Esophagus muscularis mucosa (tissue), 4 donors: ENCODE results near the gene NSD1. TPM values are rescaled to one million over a fixed set of nuclear protein-coding genes. Genes with fewer than 3 reads are reported as not detected.
"Not testable (repeated sequence)": the region's sequence is repeated elsewhere in the genome, so short reads cannot be mapped to it uniquely, and the experiment has no call there.

Experiments
- DNase-seq: peaks from one replicate; pipeline ENCODE4 v3.0.0-alpha.2; 2017; ENCODE audit errors: extremely low spot score
- H3K27ac ChIP-seq, 4 donors: fragments of 200-600 bp; sonication (generic); replicated peaks in 1 of 4; 1 replicate in 3 of 4; 2 replicates in 1 of 4; pipeline ENCODE4 v1.5.1; 2016 to 2019; ENCODE audit warnings: mild to moderate bottlenecking in 1 of 4
- H3K27me3 ChIP-seq, 4 donors: fragments of 200-600 bp; sonication (generic); one replicate each; pipeline versions ENCODE4 v1.5.1 to v1.6.0; 2016 to 2019
- H3K36me3 ChIP-seq, 4 donors: fragments of 200-600 bp; sonication (generic); one replicate each; pipeline ENCODE4 v1.5.1; 2016 to 2019
- H3K4me1 ChIP-seq, 4 donors: fragments of 200-600 bp; sonication (generic); one replicate each; pipeline ENCODE4 v1.5.1; 2016 to 2019
- H3K4me3 ChIP-seq, 4 donors: fragments of 200-600 bp; sonication (generic); 1 replicate in 2 of 4; 2 replicates in 2 of 4; pipeline ENCODE4 v1.5.1; 2016 to 2019; ENCODE audit warnings: mild to moderate bottlenecking in 4 of 4, moderate library complexity in 1 of 4
- H3K9me3 ChIP-seq, 4 donors: fragments of 200-600 bp; sonication (generic); 1 replicate in 3 of 4; 2 replicates in 1 of 4; pipeline ENCODE4 v1.5.1; 2016 to 2019
- CTCF ChIP-seq, 3 experiments: fragments of 200-600 bp in 2 of 3; fragments of 450-650 bp in 1 of 3; sonication (generic) in 2 of 3; IDR thresholded peaks; one replicate each; pipeline ENCODE4 v1.5.1; 2017 to 2019; ENCODE audit warnings: antibody characterized with exemption in 3 of 3, mild to moderate bottlenecking in 2 of 3, moderate library complexity in 1 of 3
- EP300 ChIP-seq: sonication (generic); formaldehyde crosslinking; IDR thresholded peaks from one replicate; pipeline ENCODE4 v1.6.1; 2017; ENCODE audit warnings: antibody characterized with exemption
- POLR2A ChIP-seq: fragments of 450-650 bp; IDR thresholded peaks from one replicate; pipeline ENCODE4 v1.6.1; 2017; ENCODE audit warnings: antibody characterized with exemption, moderate library complexity, mild to moderate bottlenecking, low read depth
- POLR2AphosphoS5 ChIP-seq, 2 donors: sonication (generic); formaldehyde crosslinking; IDR thresholded peaks; one replicate each; pipeline ENCODE4 v1.6.1; 2017; ENCODE audit warnings: antibody characterized with exemption in 2 of 2
- WGBS: methylation state at CpG from one replicate; pipeline ENCODE4 v1.1.5; 2018; 5-methylcytosine and 5-hydroxymethylcytosine counted together
- intact Hi-C: fragments of 100-400 bp; cut with DNase I; formaldehyde crosslinking; loops from one replicate; pipeline ENCODE4 v1.15.1; 2023
- total RNA-seq, 4 donors: library from RNA; depleted of rRNA; stranded (reverse); fragments of >200 nt; gene quantifications; one replicate each; pipeline versions ENCODE4 v1.1.0 to v1.2.1, GENCODE V29; 2016

Gene NSD1
- total RNA-seq, 4 donors from 2014 or later, result 35.1 to 47.9 (median 43.7) TPM

- no peak for DNase-seq
- Histone ChIP-seq H3K9me3 (no peaks in the 10 kb centered on the region), H3K4me3 (no peak overlapping the region), H3K4me1 (peaks cover 9 to 28% (median 24%) of the 10 kb centered on the region in 4 donors), H3K36me3 (peaks cover 12 to 86% (median 68%) of the 10 kb centered on the region in 4 donors), H3K27me3 (no peaks in the 10 kb centered on the region), H3K27ac (peak overlapping the region in 1 of 4 donors; percentile 23)
- no peak for TF ChIP-seq POLR2A
- TF ChIP-seq POLR2AphosphoS5 (IDR thresholded peaks at IDR 0.05), result no peak
- TF ChIP-seq EP300, result no peak
- TF ChIP-seq CTCF (IDR thresholded peaks at IDR 0.05), result no peak
- intact Hi-C loops, result no loop called here
- WGBS, result 72% methylated on average over 17 of the region's 17 CpGs
Observed at GRCh38 chr5:177146891-177147638, 13.5 kb downstream of the NSD1 start.

- Histone ChIP-seq H3K36me3 (peaks cover 3 to 73% (median 51%) of the 10 kb centered on the region in 4 donors), H3K4me1 (peaks cover 5 to 27% (median 24%) of the 10 kb centered on the region in 4 donors)
- intact Hi-C loops, H3K9me3 ChIP-seq, H3K27ac ChIP-seq, H3K4me3 ChIP-seq, DNase-seq, H3K27me3 ChIP-seq: not testable (repeated sequence)
- WGBS, result 94% methylated on average over 17 of the region's 17 CpGs
Observed at GRCh38 chr5:177150061-177150460, 16.5 kb downstream of the NSD1 start.

GRCh38 chr5:177154003-177154643, 20.6 kb downstream of the NSD1 start:
- Histone ChIP-seq H3K27me3 (no peaks in the 10 kb centered on the region), H3K9me3 (no peaks in the 10 kb centered on the region), H3K4me1 (peaks cover 10 to 17% (median 15%) of the 10 kb centered on the region in 4 donors), H3K36me3 (peaks cover 3 to 45% (median 29%) of the 10 kb centered on the region in 4 donors), H3K4me3 (no peak overlapping the region), H3K27ac (peak overlapping the region in 1 of 4 donors; percentile 19)
- intact Hi-C loops, result no loop called here
- TF ChIP-seq CTCF (IDR thresholded peaks at IDR 0.05), result no peak
- no peak for TF ChIP-seq POLR2A
- TF ChIP-seq POLR2AphosphoS5 (IDR thresholded peaks at IDR 0.05), result no peak
- TF ChIP-seq EP300, result no peak
- 69% methylated on average over 6 of the region's 6 CpGs for WGBS
- no peak for DNase-seq

GRCh38 chr5:177162379-177162778, 28.8 kb downstream of the NSD1 start:
- intact Hi-C loops, result no loop called here
- peaks cover 0 to 33% (median 11%) of the 10 kb centered on the region in 4 donors for H3K36me3 ChIP-seq
- no peak overlapping the region for H3K27ac ChIP-seq
- no peaks in the 10 kb centered on the region for H3K27me3 ChIP-seq
- no peaks in the 10 kb centered on the region for H3K9me3 ChIP-seq
- no peak for TF ChIP-seq POLR2A
- no peak for TF ChIP-seq CTCF (IDR thresholded peaks at IDR 0.05)
- TF ChIP-seq EP300, result no peak
- TF ChIP-seq POLR2AphosphoS5 (IDR thresholded peaks at IDR 0.05), result no peak
- H3K4me3 ChIP-seq, result no peak overlapping the region
- DNase-seq, result no peak
- H3K4me1 ChIP-seq, result peaks cover 0 to 19% (median 5%) of the 10 kb centered on the region in 4 donors
- 99% methylated on average over 6 of the region's 6 CpGs for WGBS

- no peak for TF ChIP-seq POLR2A
- TF ChIP-seq POLR2AphosphoS5 (IDR thresholded peaks at IDR 0.05), result no peak
- no peak for TF ChIP-seq CTCF (IDR thresholded peaks at IDR 0.05)
- no peak for TF ChIP-seq EP300
- DNase-seq, result no peak
- WGBS, result 96% methylated on average over 2 of the region's 2 CpGs
- H3K36me3 ChIP-seq, result peaks cover 0 to 30% (median 11%) of the 10 kb centered on the region in 4 donors
- H3K27ac ChIP-seq, result no peak overlapping the region
- intact Hi-C loops, result no loop called here
- H3K27me3 ChIP-seq, result no peaks in the 10 kb centered on the region
- H3K9me3 ChIP-seq, result no peaks in the 10 kb centered on the region
- H3K4me1 ChIP-seq, result peaks cover 0 to 23% (median 4%) of the 10 kb centered on the region in 4 donors
- H3K4me3 ChIP-seq, result no peak overlapping the region
Observed at GRCh38 chr5:177163500-177163899, 29.9 kb downstream of the NSD1 start.
